HG03565 (cell line): ENCODE measurements around the gene POC1B.
"Not testable (repeated sequence)": the region's sequence is repeated elsewhere in the genome, so short reads cannot be mapped to it uniquely, and the experiment has no call there.

Experiments
- ATAC-seq: cut with Tn5 transposase; IDR thresholded peaks from one replicate; pipeline ENCODE4 v1.9.1; 2021; ENCODE audit warnings: mild to moderate bottlenecking, moderate library complexity; ENCODE audit not compliant: unreplicated experiment

The POC1B gene

GRCh38 chr12:89468017-89468416 lies 57.8 kb downstream of the POC1B start:
- ATAC-seq: peak; percentile 22

GRCh38 chr12:89464974-89465592 lies 60.8 kb downstream of the POC1B start:
- ATAC-seq: no peak

DNA sequence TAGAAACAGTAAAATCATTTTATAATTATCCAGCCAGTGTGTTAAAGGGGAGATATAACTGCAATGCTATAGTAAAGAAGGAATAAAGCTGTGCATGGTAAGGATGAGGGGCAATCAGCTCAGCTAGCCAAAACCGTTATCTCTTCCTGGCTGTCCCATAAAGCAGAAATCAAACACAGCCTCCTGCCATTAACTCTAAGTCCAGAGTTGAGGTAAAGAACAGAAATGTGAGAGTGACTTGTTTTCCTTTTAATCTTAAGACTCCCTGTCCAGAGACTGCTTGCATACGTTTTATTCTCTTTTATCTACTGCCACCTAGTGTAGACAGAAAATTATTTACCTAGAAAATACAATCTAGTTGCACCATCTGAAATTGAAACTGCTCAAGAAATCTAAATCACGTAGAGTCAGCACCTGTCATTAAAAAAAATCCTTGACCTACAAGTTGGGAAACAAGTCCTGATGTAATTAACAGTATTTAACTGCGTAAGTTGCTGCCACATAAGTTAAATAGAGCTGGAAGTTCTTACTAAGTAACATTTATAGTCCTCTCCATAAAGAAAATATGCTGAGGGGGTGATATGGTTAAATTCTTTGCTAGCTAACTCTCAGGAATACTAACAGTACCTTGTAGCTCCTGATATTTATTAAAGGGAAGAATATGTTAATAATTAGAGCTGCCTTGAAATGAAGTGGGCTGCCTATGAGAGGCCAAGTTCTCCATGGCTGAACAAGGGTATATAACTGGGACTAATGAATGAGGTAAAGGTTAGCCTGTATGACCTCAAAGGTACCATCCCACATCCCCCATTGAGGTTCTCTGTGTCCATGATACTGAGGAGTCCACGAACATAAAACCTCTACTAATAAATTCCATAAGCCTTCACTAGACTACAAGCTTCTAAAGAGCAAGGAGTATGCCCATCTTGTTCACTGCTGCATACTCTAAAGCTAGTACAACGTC lies 63.9 kb downstream of the POC1B start:
- ATAC-seq: peak; percentile 95

DNA sequence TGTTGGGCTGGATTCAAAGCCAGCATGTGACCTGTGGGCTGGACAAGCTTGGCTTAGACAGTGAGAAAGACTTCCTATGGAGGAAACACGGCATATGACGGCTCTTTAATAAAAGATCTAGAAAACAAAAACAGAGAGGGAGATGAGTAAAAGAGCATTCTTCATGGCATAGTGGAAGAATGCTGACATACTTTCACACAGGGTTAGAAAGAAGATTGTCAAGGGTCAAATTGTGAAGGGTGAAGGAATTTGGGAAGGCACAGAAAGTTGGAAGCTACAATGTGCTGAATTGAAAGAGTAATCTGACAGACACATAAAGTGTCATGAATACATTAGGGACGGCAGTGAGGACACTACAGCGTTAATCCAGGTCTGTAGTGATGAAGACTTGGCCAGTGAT lies 64.7 kb downstream of the POC1B start:
- ATAC-seq: no peak

GRCh38 chr12:89459279-89459678 lies 66.6 kb downstream of the POC1B start:
- not testable (repeated sequence) for ATAC-seq

DNA sequence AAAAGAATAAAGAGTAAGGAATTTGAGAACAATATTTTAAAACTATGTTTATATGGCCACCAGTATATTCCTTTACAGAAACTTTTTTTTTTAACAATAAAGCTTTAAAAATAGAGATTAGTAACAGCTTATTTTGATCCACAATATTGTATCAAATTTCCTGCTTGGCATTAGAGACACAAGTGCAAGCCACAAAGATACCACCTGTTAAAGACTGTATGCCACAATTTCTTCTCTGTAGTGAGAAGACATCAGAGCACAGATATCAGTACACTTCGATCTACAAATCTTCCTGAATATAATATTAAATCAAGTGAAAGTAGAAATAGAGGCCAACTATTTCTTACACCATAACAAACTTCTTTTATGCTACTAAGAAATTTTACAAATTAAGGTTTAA lies 69.3 kb downstream of the POC1B start:
- ATAC-seq: no peak

- ATAC-seq: no peak
Observed at GRCh38 chr12:89454080-89454848, 71.6 kb downstream of the POC1B start.

DNA sequence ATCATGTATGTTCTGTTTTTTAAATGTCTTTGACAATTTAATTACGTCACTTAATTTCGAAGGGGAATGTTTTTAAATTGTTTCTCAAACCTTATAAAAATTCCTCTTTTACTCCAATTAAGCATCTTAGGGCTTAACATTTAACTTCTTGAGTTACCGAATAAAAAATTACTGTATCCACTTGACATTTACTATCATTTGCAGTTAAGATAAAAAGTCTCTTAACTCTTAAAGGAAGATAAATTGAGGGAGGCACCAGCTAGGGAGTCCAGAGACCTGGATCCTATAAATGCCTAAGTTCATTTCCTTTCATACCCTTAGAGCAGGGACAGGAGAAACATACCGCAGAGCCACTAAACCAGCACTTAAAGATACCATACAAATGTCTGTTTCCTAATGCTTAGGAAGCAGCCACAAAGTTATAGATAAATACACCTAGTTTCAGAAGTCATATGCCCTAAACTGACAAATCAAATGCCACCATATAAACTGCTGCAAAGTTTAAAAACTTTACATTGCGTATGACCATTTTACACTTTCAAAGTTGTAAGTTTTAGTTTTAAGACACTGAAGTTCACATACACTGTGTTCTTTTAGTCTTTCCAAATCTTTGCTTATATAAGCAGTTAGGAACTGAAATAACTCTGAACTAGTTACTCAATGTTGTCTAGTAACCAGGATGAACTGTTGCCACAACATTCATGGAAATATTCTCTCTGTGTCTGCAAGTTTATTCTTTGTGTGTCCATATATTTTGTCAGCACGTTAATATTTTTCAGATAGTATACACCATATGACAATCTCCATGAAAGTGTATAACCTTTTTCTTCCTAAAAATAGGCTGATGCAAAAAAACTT lies 72.5 kb downstream of the POC1B start:
- ATAC-seq: no peak

GRCh38 chr12:89451841-89452251 lies 74.0 kb downstream of the POC1B start:
- ATAC-seq: no peak

DNA sequence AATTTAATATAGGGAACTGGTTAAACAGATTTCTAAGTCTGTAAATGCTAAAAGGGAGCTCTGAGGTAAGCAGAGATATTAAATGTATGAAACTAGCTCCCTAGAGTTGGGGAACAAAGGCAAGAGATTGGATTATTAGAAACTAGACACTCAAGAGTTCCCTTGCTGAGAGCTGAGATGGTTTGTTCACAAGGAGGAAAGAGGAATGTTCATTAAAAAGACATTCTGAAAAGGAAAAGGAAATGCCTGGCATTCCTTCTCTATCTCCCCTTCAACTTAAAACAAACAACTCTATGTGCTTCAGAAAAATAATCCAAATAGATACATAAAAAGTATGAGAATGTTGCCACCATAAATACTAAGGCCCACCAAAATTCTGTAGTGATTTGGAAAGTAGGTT lies 74.9 kb downstream of the POC1B start:
- no peak for ATAC-seq

DNA sequence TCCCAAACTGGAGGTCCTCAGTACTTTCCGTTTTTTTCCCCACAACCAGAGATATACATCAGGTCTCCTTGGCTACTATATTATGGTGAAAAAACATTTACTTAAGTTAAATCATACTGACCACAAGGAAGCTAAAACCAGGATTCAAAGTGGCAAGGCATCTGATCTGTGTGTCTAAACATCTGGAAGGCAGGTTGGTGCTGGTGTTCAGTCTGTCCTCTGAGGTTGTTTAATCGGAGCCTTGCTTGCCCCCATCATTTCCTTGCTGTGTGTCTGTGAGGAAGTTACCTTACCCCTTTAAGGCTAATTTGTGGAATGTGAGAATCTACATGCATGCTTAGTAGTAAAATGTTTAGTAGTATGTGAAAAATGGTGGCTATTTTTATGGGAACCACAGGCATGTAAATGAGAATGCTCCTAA lies 76.9 kb downstream of the POC1B start:
- ATAC-seq: no peak

DNA sequence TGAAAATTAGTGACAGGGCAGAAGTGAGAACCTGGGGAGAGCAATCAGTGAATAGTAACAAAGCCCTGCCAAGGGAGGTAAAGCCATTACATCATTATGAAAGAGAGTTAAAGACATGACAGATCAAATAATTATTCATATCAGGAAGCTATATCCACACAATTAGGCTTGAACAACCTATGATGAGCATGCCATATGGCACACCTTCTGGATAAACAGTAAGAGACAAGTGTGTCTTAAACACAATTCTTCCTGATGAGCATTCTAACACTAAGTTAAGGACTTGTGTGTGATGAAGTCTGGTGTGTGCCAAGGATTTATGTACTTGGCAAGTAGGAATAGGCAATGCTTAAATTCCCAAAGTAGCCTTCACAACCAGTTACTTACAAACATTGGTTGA lies 77.3 kb downstream of the POC1B start:
- ATAC-seq: no peak

DNA sequence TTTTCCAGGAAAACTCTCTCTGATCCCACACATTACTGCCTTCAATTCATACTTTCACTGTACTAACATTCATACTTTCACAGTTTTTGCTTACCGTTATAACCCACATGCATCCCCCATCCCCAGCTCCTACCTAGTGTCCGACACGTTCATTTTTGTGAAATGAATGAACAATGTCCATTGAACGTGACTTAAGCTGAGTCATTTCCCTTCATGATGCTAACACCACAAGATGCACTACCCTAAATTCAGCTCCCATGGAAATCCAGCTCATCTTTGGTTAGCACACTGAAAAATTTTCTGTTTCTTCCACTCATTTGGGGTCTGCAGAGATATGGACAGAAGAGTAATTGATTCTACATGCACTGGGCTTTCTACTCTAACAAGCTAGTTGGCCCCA lies 85.9 kb downstream of the POC1B start:
- ATAC-seq: no peak

GRCh38 chr12:89437231-89437630 lies 88.6 kb downstream of the POC1B start:
- ATAC-seq: no peak

DNA sequence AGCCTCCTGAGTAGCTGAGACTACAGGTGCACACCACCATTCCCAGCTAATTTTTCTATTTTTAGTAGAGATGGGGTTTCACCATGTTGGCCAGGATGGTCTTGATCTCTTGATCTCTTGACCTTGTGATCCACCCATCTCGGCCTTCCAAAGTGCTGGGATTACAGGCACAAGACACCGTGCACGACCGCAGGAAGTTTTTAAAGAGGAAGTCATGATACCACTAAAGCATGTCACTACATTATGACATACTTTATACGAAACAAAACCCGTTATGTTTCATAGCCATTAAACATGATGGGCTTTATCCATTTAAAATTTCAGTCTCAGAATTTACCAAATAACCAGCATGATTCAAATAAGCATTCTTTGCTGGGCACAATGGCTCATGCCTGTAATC lies 89.8 kb downstream of the POC1B start:
- ATAC-seq: no peak

DNA sequence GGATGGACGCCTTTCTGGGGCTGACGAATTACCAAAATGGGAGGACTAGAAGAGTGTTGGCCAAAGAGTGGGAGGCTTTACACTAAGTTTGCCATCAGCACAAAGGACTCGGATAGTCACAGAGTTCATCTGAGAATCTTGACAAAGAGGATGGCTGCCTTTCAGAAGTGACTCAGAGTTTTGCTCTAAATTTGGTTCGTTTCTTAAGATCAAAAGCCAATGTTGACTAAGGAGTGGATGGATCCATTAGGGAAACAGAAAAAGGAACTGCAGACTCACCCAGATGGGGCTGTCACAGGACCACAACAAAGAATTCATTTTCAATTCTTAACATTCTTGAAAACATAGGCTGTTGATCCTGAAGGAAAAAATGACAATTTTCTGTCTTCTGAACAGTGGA lies 92.2 kb downstream of the POC1B start:
- ATAC-seq: no peak

DNA sequence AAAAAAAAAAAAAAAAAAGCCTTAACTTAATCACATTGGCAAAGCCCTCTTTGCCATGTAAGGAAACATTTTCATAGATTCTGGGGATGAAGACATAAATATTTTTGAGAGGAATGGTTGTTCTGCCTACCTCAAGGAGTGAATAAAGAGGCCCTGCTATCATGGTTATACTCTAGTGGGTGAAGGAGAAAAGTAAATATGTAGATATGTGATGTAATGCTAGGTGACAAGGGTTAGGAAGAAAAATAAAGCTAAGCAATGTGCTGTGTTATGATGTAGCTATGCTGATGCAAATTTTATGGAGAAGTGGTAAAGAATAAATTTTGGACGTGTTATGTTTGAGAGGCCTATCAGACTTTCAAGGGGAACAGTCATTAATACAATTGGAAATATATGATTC lies 93.5 kb downstream of the POC1B start:
- no peak for ATAC-seq

DNA sequence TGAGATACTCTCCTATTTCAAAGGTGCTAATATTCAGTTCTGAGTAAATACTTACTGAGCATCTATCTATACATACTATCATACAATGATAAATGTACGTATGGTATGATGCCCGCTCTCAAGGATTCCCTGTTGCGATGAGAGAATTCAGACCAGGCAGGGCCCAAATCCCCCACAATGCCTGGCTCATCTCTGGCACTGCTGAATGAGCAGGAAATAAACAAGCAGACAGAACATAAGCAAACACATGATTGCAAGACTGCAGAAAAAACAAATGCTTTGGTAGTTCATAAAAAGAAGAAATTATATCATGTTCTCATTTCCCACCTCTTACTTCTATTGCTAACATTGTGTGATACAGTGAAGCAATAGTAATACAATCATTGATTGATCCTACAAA lies 96.3 kb downstream of the POC1B start:
- no peak for ATAC-seq

DNA sequence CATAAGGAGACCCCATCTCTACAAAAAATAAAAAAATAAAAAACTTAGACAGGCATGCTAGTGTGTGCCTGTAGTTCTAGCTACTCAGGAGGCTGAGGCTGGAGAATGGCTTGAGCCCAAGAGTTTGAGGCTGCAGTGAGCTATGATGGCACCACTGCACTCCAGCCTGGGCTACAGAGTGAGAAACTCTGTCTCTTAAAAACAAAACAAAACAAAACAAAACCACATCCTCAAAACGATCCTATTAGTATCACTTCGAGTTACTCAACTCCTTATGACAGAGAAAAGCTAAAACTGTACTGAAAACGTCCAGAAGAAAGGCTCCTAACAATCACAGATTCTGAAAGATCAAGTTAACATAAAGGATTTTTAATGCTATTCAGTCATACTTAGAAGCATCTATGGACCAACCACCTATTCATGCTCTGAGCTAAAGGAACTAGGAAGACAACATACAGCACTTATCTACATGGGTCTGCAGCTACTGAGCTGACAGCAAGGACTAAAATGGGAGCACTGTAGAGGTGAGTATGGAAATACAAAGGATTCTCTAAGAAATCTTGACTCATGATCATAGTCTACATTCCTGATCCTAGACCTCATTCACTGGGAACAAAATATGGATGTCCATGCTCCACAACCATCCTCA lies 98.2 kb downstream of the POC1B start:
- ATAC-seq: peak; percentile 98

- no peak for ATAC-seq
Observed at GRCh38 chr12:89424846-89425245, 101.0 kb downstream of the POC1B start.
